GM10847 (cell line): ENCODE results near the gene FBXO9.

Source experiments
- POLR2A ChIP-seq: IDR thresholded peaks from 2 replicates; pipeline ENCODE4 v1.6.1; 2011; ENCODE audit not compliant: insufficient read length; ENCODE audit errors: extremely low read depth

The FBXO9 gene

GRCh38 chr6:53041356-53041755 is 23.8 kb upstream of the FBXO9 start:
- no peak for TF ChIP-seq POLR2A

- TF ChIP-seq POLR2A: no peak
Measured at GRCh38 chr6:53042112-53042511, 23.1 kb upstream of the FBXO9 start.

DNA sequence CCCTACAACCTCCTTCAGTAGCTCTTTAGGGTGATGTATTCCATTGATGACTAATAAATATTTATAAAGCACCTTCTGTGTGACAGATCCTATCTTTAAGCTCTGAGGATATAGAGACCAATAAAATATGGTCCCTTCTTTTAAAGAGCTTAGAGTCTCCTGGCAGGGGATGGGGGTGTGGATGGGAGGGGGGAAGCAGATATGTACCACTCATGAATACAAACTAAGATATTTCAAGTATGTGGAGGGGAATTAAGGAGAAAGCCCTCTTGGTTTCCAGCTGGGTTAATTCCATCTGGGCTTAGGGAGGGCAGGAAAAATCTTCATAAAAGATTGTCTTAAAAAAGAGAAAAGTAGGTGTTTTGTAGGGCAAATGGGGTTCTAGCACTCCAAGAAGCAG is 21.6 kb upstream of the FBXO9 start:
- no peak for TF ChIP-seq POLR2A

GRCh38 chr6:53044071-53044470 is 21.1 kb upstream of the FBXO9 start:
- TF ChIP-seq POLR2A: no peak

DNA sequence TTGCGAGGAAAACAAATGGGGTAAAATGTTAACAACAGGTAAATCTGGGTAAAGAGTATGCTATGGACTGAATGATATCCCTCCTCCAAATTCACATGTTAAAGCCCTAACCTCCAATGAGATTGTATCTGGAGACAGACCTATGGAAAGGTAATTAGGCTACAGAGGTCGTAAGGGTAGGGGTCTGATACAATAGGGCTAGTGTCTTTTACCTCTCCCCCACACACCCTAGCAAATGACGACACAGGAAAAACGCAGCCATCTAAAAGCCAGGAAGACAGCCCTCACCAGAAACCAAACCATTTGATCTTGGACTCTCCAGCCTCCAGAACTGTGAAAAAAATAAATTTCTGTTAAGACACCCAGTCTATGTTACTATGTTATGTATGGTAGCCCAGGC is 20.6 kb upstream of the FBXO9 start:
- TF ChIP-seq POLR2A: no peak

GRCh38 chr6:53045891-53046673 is 19.1 kb upstream of the FBXO9 start:
- no peak for TF ChIP-seq POLR2A

DNA sequence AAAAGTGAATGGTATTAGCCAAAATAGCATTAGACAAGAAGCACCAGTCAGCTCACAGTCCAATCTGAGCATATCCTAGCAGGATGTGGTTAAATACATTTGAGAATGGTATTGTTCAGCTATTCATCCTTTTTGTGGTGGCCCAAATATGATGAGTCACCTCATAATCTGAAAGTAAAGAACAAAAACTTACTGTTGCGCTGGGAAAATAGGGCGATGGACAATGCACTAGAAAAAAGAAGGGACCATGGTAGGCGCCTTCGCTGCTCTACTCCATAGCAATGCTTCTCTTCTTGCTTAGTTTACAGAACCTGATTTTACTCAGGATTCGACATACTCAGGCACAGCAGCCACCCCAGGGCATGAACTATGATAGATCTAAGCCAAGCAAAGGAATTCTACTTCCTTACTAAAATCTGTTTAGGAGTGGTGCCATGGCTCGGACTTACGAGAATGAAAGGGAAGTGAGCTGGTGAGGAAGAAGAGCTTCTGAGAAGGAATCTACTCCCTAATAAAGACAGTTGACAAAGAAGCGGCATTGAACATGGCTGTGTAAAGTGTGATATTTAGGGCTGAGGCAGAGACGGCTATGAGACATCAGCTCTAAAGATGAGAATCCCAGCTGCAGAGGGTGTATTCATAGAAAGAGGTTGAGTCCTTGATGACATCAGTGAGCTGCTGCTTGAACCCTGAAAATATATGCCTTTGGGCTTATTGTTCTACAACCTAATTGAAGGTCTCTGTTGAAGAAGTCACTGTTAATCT is 16.6 kb upstream of the FBXO9 start:
- TF ChIP-seq POLR2A: no peak

- no peak for TF ChIP-seq POLR2A
Measured at GRCh38 chr6:53049415-53049814, 15.8 kb upstream of the FBXO9 start.

- no peak for TF ChIP-seq POLR2A
Measured at GRCh38 chr6:53054532-53054931, 10.7 kb upstream of the FBXO9 start.

DNA sequence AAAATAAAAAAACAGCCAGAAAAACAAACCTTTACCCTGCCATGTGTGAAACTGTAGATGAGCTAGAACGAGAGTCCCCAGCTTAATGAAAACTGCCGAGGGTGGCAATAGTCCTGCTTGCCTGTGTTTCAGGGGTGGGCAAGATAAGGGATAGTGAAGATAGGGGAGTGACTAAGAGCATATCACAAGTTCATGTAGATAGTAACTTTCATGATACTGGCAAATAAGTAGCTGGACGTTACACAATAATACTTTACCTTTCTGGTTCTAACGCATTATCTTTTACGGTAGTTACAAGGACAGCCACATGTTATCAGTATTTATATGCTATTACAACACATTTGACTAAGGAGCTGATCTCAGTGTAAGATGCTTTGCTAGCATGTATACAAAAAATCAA is 9.3 kb upstream of the FBXO9 start:
- no peak for TF ChIP-seq POLR2A

- no peak for TF ChIP-seq POLR2A
Measured at GRCh38 chr6:53056273-53056672, 8.9 kb upstream of the FBXO9 start.

- no peak for TF ChIP-seq POLR2A
Measured at GRCh38 chr6:53058388-53059195, 6.6 kb upstream of the FBXO9 start.

DNA sequence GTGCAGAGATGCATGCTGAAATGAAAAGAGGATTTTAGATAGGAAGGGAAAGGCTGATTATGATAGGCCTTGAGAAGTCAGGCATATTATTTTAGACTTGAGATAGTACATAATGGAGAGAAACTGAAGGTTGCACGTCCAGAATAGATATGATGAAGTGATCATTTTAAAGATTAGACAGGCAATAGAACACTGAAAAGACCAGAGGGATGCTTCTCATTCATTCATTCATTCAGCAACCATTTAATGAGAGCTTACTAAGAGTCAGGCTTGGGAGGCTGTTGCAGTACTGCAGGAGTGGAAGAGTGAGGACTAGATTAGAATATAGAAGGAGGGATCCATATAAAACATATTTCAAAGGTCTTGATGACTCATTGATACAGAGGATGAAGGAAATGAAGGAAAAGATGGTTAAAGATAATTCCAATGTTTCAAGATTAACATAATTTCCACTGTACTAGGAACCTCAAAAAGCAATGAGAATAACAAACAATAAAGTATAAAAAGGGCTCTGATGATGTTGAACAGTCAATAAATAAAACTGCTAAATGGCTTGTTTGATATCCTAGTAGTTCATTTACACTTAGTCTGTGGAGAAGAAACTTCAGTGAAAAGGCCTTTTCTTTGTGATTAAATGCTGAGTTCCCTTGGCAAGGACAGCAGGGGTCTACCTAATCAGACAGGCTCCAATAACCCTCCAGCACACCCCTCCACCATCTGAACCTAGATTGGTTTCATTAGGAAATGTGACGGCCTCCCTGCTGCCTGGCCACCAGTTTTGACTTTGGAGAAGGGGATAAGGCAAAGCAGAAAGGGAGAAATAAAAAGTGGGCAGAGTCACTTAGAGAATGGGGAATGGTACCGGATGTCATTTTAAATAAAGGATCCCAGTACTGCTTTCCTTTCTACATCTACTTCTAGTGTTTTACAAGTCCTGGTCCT is 5.3 kb upstream of the FBXO9 start:
- TF ChIP-seq POLR2A: no peak

GRCh38 chr6:53062169-53062539 is 3.0 kb upstream of the FBXO9 start:
- no peak for TF ChIP-seq POLR2A
